ENCODE data around the gene MRTFB. TPM values are rescaled to one million over a fixed set of nuclear protein-coding genes. Genes with fewer than 3 reads are reported as not detected.

MRTFB gene
- total RNA-seq, 1 experiment from 2014 or later, result 71.5 TPM

- BruUV-seq (replicated peaks), result no TSS peak
- TF ChIP-seq CTCF (conservative IDR thresholded peaks at IDR 0.05) (no peak), EZH2 (IDR thresholded peaks at IDR 0.05; ENCODE audit: low read depth) (no peak)
- Histone ChIP-seq H2AFZ (no peak overlapping the region), H3F3A (ENCODE audit: insufficient read depth, low read depth) (peaks cover 12% of the 10 kb centered on the region), H4K20me1 (ENCODE audit: insufficient read depth) (no peaks in the 10 kb centered on the region), H3K9me3 (ENCODE audit: insufficient read depth, low read depth) (no peaks in the 10 kb centered on the region), H3K36me3 (ENCODE audit: low read depth) (peaks cover 34% of the 10 kb centered on the region; the same call in 1 of the 2 replicates), H3K4me3 (no peak overlapping the region), H3K9me2 (ENCODE audit: insufficient read depth) (no peaks in the 10 kb centered on the region), H3K27ac (peak overlapping the region; percentile 64), H3K27me3 (ENCODE audit: insufficient read depth, low read depth) (no peaks in the 10 kb centered on the region), H3K4me1 (replicated peaks; ENCODE audit: insufficient read depth) (peaks cover 24% of the 10 kb centered on the region), H3K4me2 (no peak overlapping the region), H3K79me2 (ENCODE audit: low read depth) (peaks cover 74% of the 10 kb centered on the region)
- DNase-seq, result no peak
- ChIA-PET CTCF (no interaction called here), POLR2A (ENCODE audit: unreplicated experiment) (interaction anchor here (0.6 kb wide), 1 partner anchor 294 kb away, joined by 3 read pairs; no protein-coding TSS in a partner anchor)
- intact Hi-C loops (cut with micrococcal nuclease; ENCODE audit: unreplicated experiment), result no loop called here
These were observed 16.1 kb downstream of the MRTFB start for GRCh38 chr16:14087181-14087580.

GRCh38 chr16:14087590-14088154, 16.6 kb downstream of the MRTFB start:
- H3K9me3 ChIP-seq (ENCODE audit: insufficient read depth, low read depth), result no peaks in the 10 kb centered on the region
- peaks cover 79% of the 10 kb centered on the region for H3K79me2 ChIP-seq (ENCODE audit: low read depth)
- DNase-seq, result no peak
- ChIA-PET CTCF (no interaction called here), POLR2A (ENCODE audit: unreplicated experiment) (interaction anchor here (0.6 kb wide), 1 partner anchor 294 kb away, joined by 3 read pairs; no protein-coding TSS in a partner anchor)
- BruUV-seq (replicated peaks), result no TSS peak
- intact Hi-C loops (cut with micrococcal nuclease; ENCODE audit: unreplicated experiment), result no loop called here
- H3K36me3 ChIP-seq (ENCODE audit: low read depth), result peaks cover 34% of the 10 kb centered on the region; the same call in 1 of the 2 replicates
- H2AFZ ChIP-seq, result no peak overlapping the region
- H3K4me1 ChIP-seq (replicated peaks; ENCODE audit: insufficient read depth), result peaks cover 29% of the 10 kb centered on the region
- TF ChIP-seq EZH2 (IDR thresholded peaks at IDR 0.05; ENCODE audit: low read depth), result no peak
- TF ChIP-seq CTCF (conservative IDR thresholded peaks at IDR 0.05), result no peak
- peak overlapping the region; percentile 64 for H3K27ac ChIP-seq
- peaks cover 16% of the 10 kb centered on the region for H3F3A ChIP-seq (ENCODE audit: insufficient read depth, low read depth)
- H3K4me3 ChIP-seq, result no peak overlapping the region
- peak overlapping the region; percentile 26; the same call in 1 of the 2 replicates for H3K4me2 ChIP-seq
- H3K27me3 ChIP-seq (ENCODE audit: insufficient read depth, low read depth), result no peaks in the 10 kb centered on the region
- H3K9me2 ChIP-seq (ENCODE audit: insufficient read depth), result no peaks in the 10 kb centered on the region
- H4K20me1 ChIP-seq (ENCODE audit: insufficient read depth), result no peaks in the 10 kb centered on the region

GRCh38 chr16:14088155-14088753, 17.1 kb downstream of the MRTFB start:
- Histone ChIP-seq H3K9me2 (ENCODE audit: insufficient read depth) (no peaks in the 10 kb centered on the region), H3K27me3 (ENCODE audit: insufficient read depth, low read depth) (no peaks in the 10 kb centered on the region), H3K36me3 (ENCODE audit: low read depth) (peaks cover 30% of the 10 kb centered on the region; the same call in 1 of the 2 replicates), H3K4me2 (peak overlapping the region; percentile 26; the same call in 1 of the 2 replicates), H3K79me2 (ENCODE audit: low read depth) (peaks cover 85% of the 10 kb centered on the region), H2AFZ (no peak overlapping the region), H3K4me3 (no peak overlapping the region), H3K9me3 (ENCODE audit: insufficient read depth, low read depth) (no peaks in the 10 kb centered on the region), H3K4me1 (replicated peaks; ENCODE audit: insufficient read depth) (peaks cover 34% of the 10 kb centered on the region), H4K20me1 (ENCODE audit: insufficient read depth) (no peaks in the 10 kb centered on the region), H3F3A (ENCODE audit: insufficient read depth, low read depth) (peaks cover 17% of the 10 kb centered on the region), H3K27ac (peak overlapping the region; percentile 64)
- ChIA-PET CTCF (no interaction called here), POLR2A (ENCODE audit: unreplicated experiment) (no interaction called here)
- DNase-seq, result no peak
- intact Hi-C loops (cut with micrococcal nuclease; ENCODE audit: unreplicated experiment), result no loop called here
- TF ChIP-seq EZH2 (IDR thresholded peaks at IDR 0.05; ENCODE audit: low read depth) (no peak), CTCF (conservative IDR thresholded peaks at IDR 0.05) (no peak)
- no TSS peak for BruUV-seq (replicated peaks)

Data from PC-9 (cell line).